Measurements from ENCODE around the gene FXR2.

FXR2 gene

GRCh38 chr17:7570351-7570750 is 44.3 kb downstream of the FXR2 start:
- no peak for DNase-seq (ENCODE audit: low spot score)

GRCh38 chr17:7569571-7569970 is 45.1 kb downstream of the FXR2 start:
- DNase-seq (ENCODE audit: low spot score): no peak

- DNase-seq (ENCODE audit: low spot score): no peak
These were observed 51.4 kb downstream of the FXR2 start for GRCh38 chr17:7563115-7563869.

- DNase-seq (ENCODE audit: low spot score): no peak
These were observed 52.5 kb downstream of the FXR2 start for GRCh38 chr17:7562208-7562605.

- peak; percentile 92 for DNase-seq (ENCODE audit: low spot score)
These were observed 53.0 kb downstream of the FXR2 start, which contains the start of gene SENP3 for GRCh38 chr17:7561589-7562207. SENP3 (plus strand) TSS chr17:7561919; CDS start chr17:7563077, 1,158 bp downstream.

- DNase-seq (ENCODE audit: low spot score): peak; percentile 77
These were observed 53.6 kb downstream of the FXR2 start for GRCh38 chr17:7561028-7561575.

GRCh38 chr17:7560172-7561027 is 54.3 kb downstream of the FXR2 start:
- no peak for DNase-seq (ENCODE audit: low spot score)

GRCh38 chr17:7559320-7560171 is 55.2 kb downstream of the FXR2 start:
- peak; percentile 46 for DNase-seq (ENCODE audit: low spot score)

- DNase-seq (ENCODE audit: low spot score): no peak
These were observed 56.0 kb downstream of the FXR2 start, which contains the start of gene TNFSF13 for GRCh38 chr17:7558544-7559319. TNFSF13 (plus strand) TSS chr17:7558750; CDS start chr17:7559040, 290 bp downstream.

- DNase-seq (ENCODE audit: low spot score): peak; percentile 80
These were observed 56.7 kb downstream of the FXR2 start for GRCh38 chr17:7557775-7558543.

GRCh38 chr17:7557147-7557764 is 57.4 kb downstream of the FXR2 start:
- DNase-seq (ENCODE audit: low spot score): no peak

GRCh38 chr17:7556627-7557026 is 58.1 kb downstream of the FXR2 start:
- DNase-seq (ENCODE audit: low spot score): no peak

- DNase-seq (ENCODE audit: low spot score): no peak
These were observed 59.3 kb downstream of the FXR2 start for GRCh38 chr17:7555320-7555948.

- DNase-seq (ENCODE audit: low spot score): no peak
These were observed 61.3 kb downstream of the FXR2 start for GRCh38 chr17:7553356-7553755.

GRCh38 chr17:7552621-7553051 is 62.1 kb downstream of the FXR2 start:
- DNase-seq (ENCODE audit: low spot score): peak; percentile 30

GRCh38 chr17:7551396-7551795 is 63.3 kb downstream of the FXR2 start:
- no peak for DNase-seq (ENCODE audit: low spot score)

GRCh38 chr17:7550344-7550743 is 64.4 kb downstream of the FXR2 start:
- no peak for DNase-seq (ENCODE audit: low spot score)

- peak; percentile 73 for DNase-seq (ENCODE audit: low spot score)
These were observed 65.2 kb downstream of the FXR2 start for GRCh38 chr17:7549401-7550055.
